Breast epithelium (tissue), 3 donors: ENCODE data around the gene FBXL7.

ENCODE experiments used
- CTCF ChIP-seq, 3 donors: fragments of 450-650 bp; IDR thresholded peaks; one replicate each; pipeline ENCODE4 v1.5.1; 2016 to 2017; ENCODE audit warnings: antibody characterized with exemption in 3 of 3, mild to moderate bottlenecking in 3 of 3, moderate library complexity in 3 of 3
- POLR2AphosphoS5 ChIP-seq, 3 donors: sonication (generic); formaldehyde crosslinking; IDR thresholded peaks; one replicate each; pipeline ENCODE4 v1.6.1; 2017; ENCODE audit warnings: antibody characterized with exemption in 3 of 3

- TF ChIP-seq CTCF (IDR thresholded peaks at IDR 0.05) (no peak), POLR2AphosphoS5 (IDR thresholded peaks at IDR 0.05) (no peak)
Observed at GRCh38 chr5:15926586-15926985, 426.6 kb downstream of the FBXL7 start.
